Hair follicular keratinocyte (primary cell): Measurements from ENCODE around the gene RECK. TPM values are rescaled to one million over a fixed set of nuclear protein-coding genes. Genes with fewer than 3 reads are reported as not detected.

Experiments
- total RNA-seq: library from RNA; depleted of rRNA; stranded (reverse); fragments of >200 nt; gene quantifications from 2 replicates; pipeline ENCODE4 v1.2.3, GENCODE V29; 2015

The RECK gene
- 1.7 and 3.2 TPM in 2 replicates for total RNA-seq

GRCh38 chr9:36036780-36037548, at the start of gene RECK:
Gene RECK (plus strand): TSS chr9:36036913. CDS start chr9:36036999, 86 bp downstream.

DNA sequence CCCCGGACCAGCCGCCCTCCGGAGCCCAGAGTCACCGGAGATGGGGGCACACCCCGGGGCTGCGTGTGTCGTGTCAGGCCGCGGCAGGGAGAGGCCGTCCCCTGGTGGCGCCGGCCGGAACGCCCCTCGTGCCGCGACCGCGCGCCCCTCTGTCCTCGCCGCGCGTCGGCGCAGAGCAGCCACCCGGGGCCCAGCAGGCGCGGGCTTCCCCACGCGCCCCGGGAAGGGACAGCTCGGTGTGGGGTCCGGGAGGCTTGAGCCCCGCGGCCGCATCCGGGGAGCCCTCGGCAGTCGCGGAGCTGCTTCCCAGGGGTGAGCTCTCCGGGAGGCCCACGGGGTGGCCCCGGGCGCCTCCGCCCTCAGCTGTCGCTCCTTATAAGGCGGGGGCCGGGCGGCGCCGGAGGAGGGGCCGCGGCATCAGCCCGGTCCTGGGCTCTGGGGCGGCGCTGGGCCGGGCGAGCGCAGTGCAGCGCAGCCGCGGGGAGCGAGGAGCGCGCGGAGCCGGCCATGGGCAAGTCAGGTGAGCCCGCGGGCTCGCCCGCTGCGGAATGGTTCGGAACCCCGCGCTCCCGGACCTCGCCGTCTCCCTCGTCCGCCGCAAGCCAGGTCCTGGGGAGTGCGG, 99.7 kb downstream of the RECK start, which contains the start of gene GLIPR2:
TSS of gene GLIPR2 (plus strand) at position 462 of the 622 bp plus-strand sequence. CDS start at position 508, 46 bp downstream.

DNA sequence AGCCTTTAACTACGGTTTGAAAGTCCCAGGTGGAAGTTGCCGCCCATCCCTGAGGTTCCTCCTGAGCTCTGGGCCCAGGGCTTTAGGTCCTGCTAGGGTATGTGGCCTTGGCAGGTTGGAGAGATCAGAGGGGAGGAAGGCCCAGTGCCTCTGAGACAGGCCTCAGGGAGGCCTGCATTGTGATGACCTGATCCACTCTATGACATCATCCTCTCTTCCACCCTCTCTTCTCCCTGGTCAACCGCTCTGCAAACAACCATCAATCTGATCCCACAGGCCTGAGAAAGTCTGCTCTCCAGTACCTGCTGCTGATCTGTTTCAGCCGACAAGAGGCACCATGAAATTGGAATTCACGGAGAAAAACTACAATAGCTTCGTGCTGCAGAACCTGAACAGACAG, 132.5 kb downstream of the RECK start, which contains the start of gene CCIN:
TSS of gene CCIN (plus strand) at position 223 of the 400 bp plus-strand sequence. CDS start at position 338, 115 bp downstream.

Other genes starting within 250 kb of the RECK start
- 6.2 and 14.6 TPM in 2 replicates for gene NPR2, start 245.3 kb upstream of the RECK start, total RNA-seq
- gene SPAG8, start 224.7 kb upstream of the RECK start, total RNA-seq, result 0.04 TPM in 1 of 2 replicates, not detected in the other
- 25.4 and 28.3 TPM in 2 replicates for gene HINT2, start 221.9 kb upstream of the RECK start, total RNA-seq
- gene FAM221B, start 208.2 kb upstream of the RECK start, total RNA-seq, result not detected in 2 replicates
- gene TMEM8B, start 207.7 kb upstream of the RECK start, total RNA-seq, result 1.1 and 3.7 TPM in 2 replicates
- gene OR13J1, start 166.5 kb upstream of the RECK start, total RNA-seq, result not detected in 2 replicates
- 0.68 and 1.0 TPM in 2 replicates for gene HRCT1, start 130.7 kb upstream of the RECK start, total RNA-seq
- gene SPAAR, start 127.4 kb upstream of the RECK start, total RNA-seq, result not detected in 2 replicates
- gene OR2S2, start 78.8 kb upstream of the RECK start, total RNA-seq, result not detected in 2 replicates
- 0.86 and 1.7 TPM in 2 replicates for gene GLIPR2, start 99.8 kb downstream of the RECK start, total RNA-seq
- gene CCIN, start 132.5 kb downstream of the RECK start, total RNA-seq, result not detected in 2 replicates
- 253 and 302 TPM in 2 replicates for gene CLTA, start 154.0 kb downstream of the RECK start, total RNA-seq
- 16.1 and 20.3 TPM in 2 replicates for gene GNE, start 221.5 kb downstream of the RECK start, total RNA-seq